GM18526 (cell line): Measurements from ENCODE around the gene MLIP.

Experiments used
- POLR2A ChIP-seq: IDR thresholded peaks from 3 replicates; pipeline ENCODE4 v1.6.1; 2011; ENCODE audit not compliant: insufficient read length; ENCODE audit errors: extremely low read depth

Gene MLIP, protein sequence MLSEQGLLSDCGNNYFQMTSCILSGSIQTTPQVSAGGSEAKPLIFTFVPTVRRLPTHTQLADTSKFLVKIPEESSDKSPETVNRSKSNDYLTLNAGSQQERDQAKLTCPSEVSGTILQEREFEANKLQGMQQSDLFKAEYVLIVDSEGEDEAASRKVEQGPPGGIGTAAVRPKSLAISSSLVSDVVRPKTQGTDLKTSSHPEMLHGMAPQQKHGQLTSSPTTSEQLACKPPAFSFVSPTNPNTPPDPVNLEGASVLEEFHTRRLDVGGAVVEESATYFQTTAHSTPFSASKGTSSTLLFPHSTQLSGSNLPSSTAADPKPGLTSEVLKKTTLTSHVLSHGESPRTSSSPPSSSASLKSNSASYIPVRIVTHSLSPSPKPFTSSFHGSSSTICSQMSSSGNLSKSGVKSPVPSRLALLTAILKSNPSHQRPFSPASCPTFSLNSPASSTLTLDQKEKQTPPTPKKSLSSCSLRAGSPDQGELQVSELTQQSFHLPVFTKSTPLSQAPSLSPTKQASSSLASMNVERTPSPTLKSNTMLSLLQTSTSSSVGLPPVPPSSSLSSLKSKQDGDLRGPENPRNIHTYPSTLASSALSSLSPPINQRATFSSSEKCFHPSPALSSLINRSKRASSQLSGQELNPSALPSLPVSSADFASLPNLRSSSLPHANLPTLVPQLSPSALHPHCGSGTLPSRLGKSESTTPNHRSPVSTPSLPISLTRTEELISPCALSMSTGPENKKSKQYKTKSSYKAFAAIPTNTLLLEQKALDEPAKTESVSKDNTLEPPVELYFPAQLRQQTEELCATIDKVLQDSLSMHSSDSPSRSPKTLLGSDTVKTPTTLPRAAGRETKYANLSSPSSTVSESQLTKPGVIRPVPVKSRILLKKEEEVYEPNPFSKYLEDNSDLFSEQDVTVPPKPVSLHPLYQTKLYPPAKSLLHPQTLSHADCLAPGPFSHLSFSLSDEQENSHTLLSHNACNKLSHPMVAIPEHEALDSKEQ

DNA sequence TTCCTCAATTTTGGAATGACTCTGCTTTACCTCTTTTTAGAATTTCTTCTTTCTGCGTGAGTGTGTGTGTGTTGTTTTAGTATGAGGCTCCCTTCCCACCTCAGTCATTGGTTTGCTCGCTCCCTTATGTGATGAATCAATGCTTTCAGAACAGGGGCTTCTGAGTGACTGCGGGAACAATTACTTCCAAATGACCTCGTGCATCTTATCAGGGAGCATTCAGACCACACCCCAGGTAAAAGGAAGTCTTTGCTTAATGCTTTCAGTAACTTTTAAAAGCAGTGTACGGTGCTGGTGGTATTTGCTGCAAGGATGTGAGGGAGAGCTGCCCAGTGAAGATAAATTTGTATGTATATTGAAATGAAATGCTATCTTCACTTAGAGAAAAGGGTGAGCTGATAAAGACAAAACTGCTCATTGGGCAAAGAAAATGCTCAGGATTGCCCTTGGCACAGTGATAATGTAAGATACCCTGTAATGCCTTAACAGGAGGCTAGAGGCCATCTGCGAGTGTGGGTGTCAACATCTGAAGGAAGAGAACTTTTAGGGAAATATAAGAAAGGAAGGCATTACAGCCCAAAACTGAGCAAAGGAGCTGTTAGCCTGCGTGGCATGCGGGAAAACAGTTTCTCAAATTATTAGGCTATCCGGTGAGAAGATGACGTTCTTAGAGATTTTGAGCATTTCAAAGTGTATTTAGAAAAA lies at the start of gene MLIP:
Gene MLIP (plus strand): TSS at position 103 of the 705 bp plus-strand sequence. CDS start 37 bp downstream, at position 140.
- TF ChIP-seq POLR2A, result no peak

DNA sequence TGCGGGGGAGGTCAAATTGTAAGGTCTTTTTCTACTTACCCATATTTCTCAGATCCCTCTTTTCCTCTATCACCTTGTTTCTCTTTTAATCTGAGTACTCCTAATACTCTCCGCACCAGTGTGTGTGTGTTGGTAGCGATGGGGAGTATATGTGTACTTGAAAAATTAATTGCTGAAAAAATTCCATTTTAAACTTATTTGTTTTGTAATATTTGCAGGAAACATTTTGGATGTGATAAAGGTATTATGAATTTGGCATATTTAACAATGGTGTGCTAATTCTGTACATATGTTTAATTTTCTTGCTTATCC lies 48.1 kb upstream of the MLIP start:
- no peak for TF ChIP-seq POLR2A

DNA sequence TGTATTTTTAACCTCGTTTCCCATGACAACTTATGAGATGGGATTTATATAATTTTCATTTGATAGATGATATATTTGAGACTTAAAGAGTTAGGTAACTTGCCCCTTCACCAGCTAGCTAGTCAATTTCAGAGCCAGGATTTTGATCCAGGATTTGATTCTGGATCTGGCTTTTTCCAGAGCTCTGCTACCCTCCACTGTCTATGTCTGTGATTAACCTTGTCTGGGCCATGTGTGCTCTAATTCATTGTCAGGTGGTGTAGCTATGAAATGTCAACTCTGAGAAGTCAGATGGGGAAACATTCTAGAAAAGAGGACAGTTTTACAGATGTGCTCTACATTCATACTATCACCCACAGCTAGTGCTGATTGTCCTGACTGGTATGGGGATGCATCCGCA lies 42.5 kb upstream of the MLIP start:
- no peak for TF ChIP-seq POLR2A

DNA sequence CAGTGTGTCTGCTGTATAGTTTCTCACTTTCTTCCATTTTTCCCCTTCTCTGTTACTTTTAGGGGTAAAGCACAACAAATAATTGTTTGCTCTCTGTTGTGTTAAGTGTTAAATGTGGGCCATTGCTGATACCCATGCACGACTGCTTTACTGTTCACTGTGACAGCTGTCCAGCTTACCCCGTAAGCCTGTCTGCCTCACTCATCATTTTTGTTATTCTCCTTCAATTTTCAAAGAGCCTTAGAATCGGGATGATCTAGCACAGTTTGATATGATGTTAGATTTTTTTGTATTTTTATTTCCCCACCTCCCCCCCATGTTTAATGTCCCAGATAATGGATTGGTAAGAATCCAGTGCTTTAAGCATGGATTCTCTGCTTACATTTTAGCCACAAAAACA lies 41.2 kb upstream of the MLIP start:
- TF ChIP-seq POLR2A, result no peak

DNA sequence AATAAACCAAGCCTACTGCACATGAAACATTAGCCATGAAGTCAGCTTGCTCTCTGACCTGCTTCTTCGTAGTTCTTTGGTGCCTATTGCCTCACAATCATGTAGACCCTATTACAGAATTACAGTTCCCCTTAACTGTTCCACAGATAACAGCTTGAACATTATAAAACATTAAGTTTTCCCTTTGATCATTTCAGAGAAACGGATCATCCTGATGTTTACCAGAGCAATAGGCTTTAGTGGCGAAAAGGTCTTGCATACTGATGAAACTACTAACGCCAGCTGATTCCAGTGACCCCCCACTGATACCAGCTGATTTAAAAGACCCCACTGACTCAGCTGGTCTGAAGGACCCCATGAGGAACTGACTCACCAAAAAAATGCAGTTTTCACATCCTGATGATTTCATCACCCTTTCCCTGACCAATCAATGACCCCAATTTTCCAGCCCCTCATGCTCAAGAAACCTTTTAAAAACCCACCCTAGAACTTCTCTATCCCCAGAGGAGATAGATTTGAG lies 39.4 kb upstream of the MLIP start:
- TF ChIP-seq POLR2A, result no peak

DNA sequence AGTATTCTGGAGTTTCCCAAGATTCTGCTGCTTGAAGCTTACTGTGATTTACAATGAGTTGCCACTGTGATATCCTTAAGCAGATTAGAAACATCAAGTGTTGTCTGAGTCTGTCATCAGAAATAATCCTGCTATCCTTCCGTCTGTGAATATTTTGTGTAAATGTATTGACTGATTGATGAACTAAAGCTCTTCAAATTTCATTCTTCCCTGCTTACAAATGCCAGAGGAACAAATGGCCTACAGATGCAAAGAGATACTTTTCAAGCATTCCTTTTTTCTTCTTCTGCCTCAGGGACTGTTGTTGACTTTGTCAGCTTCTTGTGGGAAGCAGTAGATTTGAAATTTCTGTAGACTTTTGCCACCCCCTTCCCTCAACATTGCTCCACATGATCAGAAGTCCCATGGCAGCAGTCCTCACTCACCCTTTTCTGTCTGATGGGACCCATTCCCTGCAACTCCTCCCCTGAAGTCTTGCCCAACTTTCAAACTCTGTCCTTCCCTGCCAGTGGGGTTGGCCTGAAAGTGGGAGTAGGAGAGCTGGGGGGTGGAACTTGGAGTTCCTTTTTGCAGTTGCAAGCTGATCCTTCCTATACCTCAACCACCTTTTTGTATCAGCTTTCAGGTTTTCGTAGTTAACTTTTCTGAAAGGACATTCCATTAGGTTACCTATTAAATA lies 38.5 kb upstream of the MLIP start:
- no peak for TF ChIP-seq POLR2A

DNA sequence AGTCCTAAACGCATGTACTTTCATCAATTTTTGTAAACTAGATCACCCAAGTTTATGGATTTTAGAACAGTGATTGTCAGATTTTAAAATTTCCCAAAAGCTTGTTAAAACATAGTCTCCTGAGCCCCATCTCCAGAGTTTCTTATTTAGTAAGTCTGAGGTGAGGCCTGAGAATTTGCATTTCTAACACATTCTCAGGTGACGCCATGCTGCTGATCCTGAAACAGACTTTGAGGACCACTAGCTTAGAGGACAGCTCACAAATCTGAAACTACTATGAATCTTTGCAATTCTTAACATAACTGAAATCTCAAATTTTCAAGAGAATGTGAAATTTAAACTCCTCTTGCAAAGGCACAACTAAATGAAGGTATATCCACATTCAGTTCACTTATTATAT lies 37.8 kb upstream of the MLIP start:
- no peak for TF ChIP-seq POLR2A

DNA sequence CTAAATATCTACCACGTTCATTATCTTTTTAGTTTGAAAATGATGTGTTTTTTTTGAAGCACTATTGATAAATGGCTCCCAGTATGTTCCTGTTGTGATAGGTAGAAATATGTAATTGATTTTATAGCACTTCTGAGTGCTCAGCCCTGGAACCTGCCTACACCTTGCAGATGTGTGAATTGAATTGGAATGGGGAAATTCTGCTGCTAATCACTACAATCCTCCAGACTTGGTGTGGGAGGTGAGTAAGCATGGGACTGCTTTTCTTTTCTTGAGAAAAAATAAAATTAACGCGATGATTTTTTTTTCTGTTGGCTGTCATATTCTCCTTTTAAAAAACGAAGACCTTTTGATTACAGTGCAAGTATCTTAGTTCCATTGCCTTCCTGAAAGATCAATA lies 37.1 kb upstream of the MLIP start:
- no peak for TF ChIP-seq POLR2A

DNA sequence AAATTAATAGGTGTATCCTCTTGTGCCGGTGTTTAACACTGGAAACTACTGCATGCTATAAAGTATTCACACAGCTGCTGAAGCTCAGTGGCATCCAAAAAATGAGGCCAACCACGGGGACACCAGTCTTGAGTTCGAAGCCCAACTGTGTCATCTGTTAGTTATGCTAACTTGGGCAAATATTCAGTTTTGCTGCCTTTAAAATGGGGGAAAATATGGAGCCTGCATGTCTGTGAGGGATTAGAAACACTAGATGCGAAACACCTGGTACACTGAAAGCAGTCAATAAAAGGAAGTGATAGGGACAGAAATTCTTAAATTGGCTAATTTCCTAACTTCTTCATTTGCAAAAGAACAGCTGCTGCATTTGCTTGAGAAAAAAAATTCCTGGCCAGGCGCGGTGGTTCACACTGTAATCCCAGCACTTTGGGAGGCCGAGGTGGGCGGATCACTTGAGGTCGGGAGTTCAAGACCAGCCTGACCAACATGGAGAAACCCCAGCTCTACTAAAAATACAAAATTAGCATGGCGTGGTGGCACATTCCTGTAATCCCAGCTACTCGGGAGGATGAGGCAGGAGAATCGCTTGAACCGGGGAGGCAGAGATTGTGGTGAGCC lies 36.6 kb upstream of the MLIP start:
- TF ChIP-seq POLR2A, result no peak

DNA sequence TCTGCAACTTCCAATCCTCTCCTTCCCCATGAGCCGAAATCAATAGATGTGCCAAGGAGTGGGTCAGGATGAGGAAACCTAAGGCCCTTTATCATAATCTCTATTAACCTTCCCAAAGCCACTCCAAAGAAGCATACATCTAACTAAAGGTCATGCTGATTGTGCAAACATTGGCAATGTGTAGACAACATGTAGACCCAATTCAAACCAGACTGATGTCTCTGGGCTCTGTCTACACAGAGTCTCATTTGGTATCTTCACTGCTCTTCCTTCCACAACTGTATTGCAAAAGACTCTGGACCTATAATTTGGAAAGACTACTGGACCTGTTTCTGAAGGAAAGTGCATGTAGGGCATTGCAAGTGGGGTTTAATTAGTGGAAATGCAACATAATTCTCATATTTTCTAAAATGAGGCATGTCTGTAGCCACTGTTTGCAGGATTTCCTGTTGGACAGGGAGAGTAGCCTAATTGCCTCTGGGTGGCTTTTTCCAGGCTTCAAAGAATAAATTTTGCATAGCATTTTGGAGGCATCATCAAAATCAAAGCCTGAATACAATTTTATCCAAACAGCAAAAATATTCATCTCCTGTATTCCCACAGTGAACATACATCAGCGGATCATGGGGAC lies 35.0 kb upstream of the MLIP start:
- TF ChIP-seq POLR2A, result no peak

DNA sequence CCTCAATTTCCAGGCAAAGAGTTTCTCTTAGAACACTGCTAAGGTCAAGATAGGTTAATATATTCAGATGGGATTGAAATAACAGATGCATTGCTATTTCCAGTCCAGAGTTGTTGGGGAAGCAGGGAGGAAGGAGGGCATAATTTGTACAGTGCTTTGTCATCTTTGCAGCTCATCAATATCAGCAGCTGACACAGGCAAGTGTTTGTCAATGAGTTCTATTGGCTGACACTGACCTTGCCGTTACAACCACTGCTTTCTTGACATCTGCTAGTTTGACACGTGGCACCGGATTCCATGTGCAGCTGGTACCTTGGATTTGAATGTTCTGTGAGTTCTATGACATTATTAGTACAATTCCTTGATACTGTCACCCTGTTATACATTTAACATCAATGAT lies 28.0 kb upstream of the MLIP start:
- no peak for TF ChIP-seq POLR2A

DNA sequence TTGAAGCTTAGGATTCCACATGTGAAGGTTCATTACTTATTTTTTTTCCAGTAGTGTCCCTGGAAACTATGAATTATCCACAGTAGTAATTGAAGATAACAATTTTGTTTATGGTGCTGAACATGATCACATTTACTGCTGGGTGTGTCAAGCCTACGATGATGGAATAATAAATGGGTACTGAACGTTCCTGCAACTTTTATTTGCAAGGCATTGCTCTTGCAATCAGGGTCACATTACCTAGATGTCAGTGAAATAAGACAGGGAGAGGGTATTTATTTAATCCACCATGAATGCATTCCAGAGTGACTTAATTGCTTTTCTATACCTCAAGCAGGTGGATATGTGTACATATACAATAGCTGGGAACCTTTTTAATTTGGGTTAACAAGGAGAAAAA lies 27.0 kb upstream of the MLIP start:
- no peak for TF ChIP-seq POLR2A

DNA sequence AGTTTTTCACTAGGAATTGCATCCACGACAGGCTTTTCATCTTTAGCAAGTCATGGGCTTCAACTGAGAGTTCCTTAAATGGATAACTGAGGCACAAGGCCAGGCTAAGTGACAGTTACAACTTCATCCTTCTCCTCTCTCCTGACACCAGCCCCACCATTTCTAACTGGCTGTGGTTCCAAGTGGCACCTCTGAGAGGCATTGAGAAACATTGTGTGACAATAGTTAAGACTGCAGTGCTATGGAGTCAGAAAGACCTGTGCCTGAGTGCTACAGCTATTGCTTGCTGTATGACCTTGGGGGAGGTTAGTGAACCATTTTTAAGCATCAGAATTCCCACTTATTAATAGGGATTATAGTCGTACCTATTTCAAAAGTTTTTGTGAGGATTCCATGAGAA lies 26.2 kb upstream of the MLIP start:
- no peak for TF ChIP-seq POLR2A

DNA sequence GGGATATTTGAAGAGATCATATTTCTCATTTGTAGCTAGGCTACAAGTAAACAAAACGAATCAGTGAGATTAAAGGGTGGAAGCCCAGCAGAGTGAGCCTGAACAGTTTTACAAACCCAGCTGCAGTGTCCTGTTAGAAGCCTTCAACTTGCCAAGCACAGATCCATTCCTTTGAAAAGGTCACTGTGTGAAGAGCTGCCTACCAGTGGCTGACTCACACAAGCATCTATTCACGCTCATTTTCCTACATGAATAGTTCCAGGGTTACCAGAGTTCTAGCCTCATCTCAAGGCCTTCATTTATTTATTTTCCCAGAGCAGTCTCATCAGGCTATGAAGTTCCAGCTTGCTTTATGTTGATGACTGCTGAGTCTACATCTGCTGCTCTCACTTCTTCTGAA lies 25.7 kb upstream of the MLIP start:
- no peak for TF ChIP-seq POLR2A
